GM18867 (cell line): ENCODE data around the gene LAMB4.

Source experiments
- ATAC-seq: cut with Tn5 transposase; IDR thresholded peaks from one replicate; pipeline ENCODE4 v1.9.1; 2021; ENCODE audit warnings: mild to moderate bottlenecking, moderate library complexity; ENCODE audit not compliant: unreplicated experiment

LAMB4 gene

GRCh38 chr7:107975394-107976013, 154.7 kb downstream of the LAMB4 start:
- ATAC-seq, result no peak

- ATAC-seq, result no peak
Measured at GRCh38 chr7:107973861-107974260, 156.3 kb downstream of the LAMB4 start.
